ENCODE measurements around the gene RBP5. TPM values are rescaled to one million over a fixed set of nuclear protein-coding genes. Genes with fewer than 3 reads are reported as not detected.

RBP5 gene
- total RNA-seq, 3 donors from 2014 or later = 2.2 to 3.8 (median 2.5) TPM

DNA sequence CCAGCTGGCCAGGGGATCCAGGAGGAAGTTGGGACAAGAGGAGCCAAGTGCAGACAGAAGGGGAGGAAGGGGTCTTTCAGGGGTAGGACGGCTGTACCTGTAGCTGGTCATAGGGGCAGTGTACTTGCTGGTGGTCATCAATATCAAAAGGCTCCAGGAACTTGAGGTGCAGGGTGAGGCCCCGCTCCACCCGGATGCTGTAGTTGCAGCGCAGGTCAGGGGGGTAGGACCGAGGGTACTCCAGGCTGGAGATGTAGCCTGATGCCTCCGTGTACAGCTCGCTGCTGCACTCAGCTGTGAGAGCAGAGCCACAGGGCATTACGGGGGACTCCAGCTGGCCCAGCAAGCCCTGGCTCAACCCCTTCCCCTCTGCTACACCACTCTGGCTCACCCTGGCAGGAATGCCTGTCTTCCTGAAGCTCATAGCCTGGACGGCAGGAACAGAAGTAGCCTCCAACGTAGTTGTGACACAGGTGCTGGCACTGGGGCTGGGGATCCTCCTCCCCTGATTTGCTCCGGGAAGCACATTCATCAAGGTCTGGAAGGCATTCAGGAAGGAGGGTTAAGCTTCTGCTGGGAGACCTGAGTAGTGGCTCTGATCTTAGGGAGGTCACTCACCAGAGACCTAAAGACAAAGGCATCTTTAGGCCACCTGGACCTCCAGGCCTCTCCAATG is 39.4 kb downstream of the RBP5 start:
- H3K4me3 ChIP-seq = no peak overlapping the region
- no peak for ATAC-seq
- TF ChIP-seq, protein P1, sequence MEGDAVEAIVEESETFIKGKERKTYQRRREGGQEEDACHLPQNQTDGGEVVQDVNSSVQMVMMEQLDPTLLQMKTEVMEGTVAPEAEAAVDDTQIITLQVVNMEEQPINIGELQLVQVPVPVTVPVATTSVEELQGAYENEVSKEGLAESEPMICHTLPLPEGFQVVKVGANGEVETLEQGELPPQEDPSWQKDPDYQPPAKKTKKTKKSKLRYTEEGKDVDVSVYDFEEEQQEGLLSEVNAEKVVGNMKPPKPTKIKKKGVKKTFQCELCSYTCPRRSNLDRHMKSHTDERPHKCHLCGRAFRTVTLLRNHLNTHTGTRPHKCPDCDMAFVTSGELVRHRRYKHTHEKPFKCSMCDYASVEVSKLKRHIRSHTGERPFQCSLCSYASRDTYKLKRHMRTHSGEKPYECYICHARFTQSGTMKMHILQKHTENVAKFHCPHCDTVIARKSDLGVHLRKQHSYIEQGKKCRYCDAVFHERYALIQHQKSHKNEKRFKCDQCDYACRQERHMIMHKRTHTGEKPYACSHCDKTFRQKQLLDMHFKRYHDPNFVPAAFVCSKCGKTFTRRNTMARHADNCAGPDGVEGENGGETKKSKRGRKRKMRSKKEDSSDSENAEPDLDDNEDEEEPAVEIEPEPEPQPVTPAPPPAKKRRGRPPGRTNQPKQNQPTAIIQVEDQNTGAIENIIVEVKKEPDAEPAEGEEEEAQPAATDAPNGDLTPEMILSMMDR (IDR thresholded peaks at IDR 0.05) = no peak
- intact Hi-C loops (cut with DNase I, micrococcal nuclease) = no loop called here
- H3K36me3 ChIP-seq (ENCODE audit: low read depth) = no peaks in the 10 kb centered on the region
- no peak for DNase-seq
- H3K4me1 ChIP-seq (ENCODE audit: low read depth) = peaks cover 5% of the 10 kb centered on the region
- no peaks in the 10 kb centered on the region for H3K9me3 ChIP-seq

DNA sequence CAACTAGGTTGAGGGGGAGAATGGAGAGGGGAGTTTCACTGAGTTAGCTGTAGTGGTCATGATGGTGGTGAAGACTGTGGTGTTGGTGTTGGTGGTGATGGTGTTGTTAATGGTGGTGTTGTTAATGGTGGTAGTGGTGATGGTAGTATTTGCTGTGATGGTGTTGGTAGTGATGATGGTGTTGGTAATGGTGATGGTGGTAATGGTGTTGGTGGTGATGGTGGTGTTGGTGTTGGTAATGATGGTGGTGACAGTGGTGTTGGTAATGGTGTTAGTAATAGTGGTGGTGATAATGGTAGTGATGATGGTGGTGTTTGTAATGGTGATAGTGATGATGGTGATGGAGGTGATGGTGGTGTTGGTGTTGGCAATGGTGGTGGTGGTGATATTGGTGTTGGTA is 45.6 kb downstream of the RBP5 start:
- Histone ChIP-seq H3K4me1 (ENCODE audit: low read depth) (no peaks in the 10 kb centered on the region), H3K4me3 (no peak overlapping the region), H3K9me3 (no peaks in the 10 kb centered on the region), H3K36me3 (ENCODE audit: low read depth) (no peaks in the 10 kb centered on the region)
- no peak for DNase-seq
- TF ChIP-seq, protein P1 (IDR thresholded peaks at IDR 0.05) = no peak
- intact Hi-C loops (cut with DNase I, micrococcal nuclease) = no loop called here
- no peak for ATAC-seq

DNA sequence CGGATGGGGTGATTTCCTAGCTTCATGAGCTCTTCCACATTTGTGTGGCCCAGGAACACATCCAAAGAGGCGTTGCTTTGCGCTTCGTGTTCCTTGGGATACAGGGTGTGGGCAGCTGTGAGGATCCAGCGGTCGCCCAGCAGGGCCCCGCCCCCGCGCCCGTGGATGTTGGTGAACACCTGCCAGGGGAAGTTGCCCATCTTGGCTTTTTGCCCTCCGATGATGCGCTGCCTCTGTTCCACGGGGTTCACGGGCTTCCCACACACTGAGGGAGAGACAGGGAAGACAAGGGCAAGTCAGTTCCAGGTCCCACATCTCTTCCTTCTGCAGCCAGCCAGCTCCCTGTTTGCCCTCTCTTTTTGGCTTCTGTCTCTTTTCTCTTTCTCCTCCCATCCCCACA is 47.7 kb downstream of the RBP5 start:
- ATAC-seq (no peak), DNase-seq (no peak)
- H3K9me3 ChIP-seq = no peaks in the 10 kb centered on the region
- TF ChIP-seq, protein P1 (IDR thresholded peaks at IDR 0.05) = no peak
- no peaks in the 10 kb centered on the region for H3K4me1 ChIP-seq (ENCODE audit: low read depth)
- intact Hi-C loops (cut with DNase I, micrococcal nuclease) = no loop called here
- H3K36me3 ChIP-seq (ENCODE audit: low read depth) = no peaks in the 10 kb centered on the region
- H3K4me3 ChIP-seq = no peak overlapping the region

DNA sequence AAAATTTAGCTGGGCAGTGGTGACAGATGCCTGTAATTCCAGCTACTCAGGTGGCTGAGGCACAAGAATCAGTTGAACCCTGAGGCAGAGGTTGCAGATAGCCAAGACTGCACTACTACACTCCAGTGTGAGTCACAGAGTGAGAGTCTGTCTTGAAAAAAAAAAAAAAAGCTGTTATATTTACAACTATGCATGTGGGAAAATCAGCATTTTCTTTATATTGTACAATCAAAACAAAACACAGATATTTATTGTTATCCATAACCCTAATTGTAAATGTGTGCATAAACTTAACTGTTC is 48.9 kb downstream of the RBP5 start:
- no peak for ATAC-seq
- TF ChIP-seq, protein P1 (IDR thresholded peaks at IDR 0.05) = no peak
- H3K4me1 ChIP-seq (ENCODE audit: low read depth) = no peaks in the 10 kb centered on the region
- no peak overlapping the region for H3K4me3 ChIP-seq
- intact Hi-C loops (cut with DNase I, micrococcal nuclease) = no loop called here
- no peaks in the 10 kb centered on the region for H3K9me3 ChIP-seq
- no peaks in the 10 kb centered on the region for H3K36me3 ChIP-seq (ENCODE audit: low read depth)
- no peak for DNase-seq

DNA sequence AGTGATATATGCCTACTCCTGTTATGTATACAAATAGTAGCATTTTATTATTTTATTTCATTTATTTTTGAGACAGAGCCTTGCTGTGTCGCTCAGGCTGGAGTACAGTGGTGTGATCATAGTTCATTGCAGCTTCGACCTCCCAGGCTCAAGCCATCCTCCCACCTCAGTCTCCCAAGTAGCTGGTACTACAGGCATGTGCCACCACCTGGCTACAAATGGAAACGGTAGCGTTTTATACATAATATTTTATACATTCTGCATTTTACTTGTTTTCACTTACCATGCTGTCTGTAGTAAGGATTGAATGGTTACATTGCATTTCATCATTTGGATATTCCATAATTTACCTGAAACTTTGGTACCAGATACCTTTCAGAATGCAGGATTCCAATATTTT is 50.5 kb downstream of the RBP5 start:
- Histone ChIP-seq H3K36me3 (ENCODE audit: low read depth) (no peaks in the 10 kb centered on the region), H3K9me3 (no peaks in the 10 kb centered on the region), H3K4me3 (no peak overlapping the region), H3K4me1 (ENCODE audit: low read depth) (no peaks in the 10 kb centered on the region)
- DNase-seq (no peak), ATAC-seq (no peak)
- intact Hi-C loops (cut with DNase I, micrococcal nuclease) = no loop called here
- TF ChIP-seq, protein P1 (IDR thresholded peaks at IDR 0.05) = no peak

DNA sequence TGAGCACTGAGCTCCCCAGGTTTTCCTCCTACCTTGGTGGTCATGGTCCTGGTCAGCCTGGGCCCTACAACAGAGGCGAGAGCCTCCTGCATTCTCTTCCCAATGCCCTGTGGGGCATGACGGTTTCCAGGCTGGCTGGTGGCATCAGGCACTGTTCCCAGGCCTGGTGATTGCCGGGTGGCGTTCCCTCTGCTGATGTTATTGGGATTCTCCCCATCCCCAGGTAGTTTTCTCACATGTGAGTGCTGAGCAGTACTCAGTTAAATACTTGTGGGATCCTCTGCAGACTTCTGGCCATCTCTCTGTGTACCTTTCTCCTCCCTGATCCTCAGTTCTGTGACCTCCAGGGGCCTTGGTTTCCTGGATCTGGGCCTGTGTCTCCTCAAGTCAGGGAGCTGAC is 52.2 kb downstream of the RBP5 start:
- Histone ChIP-seq H3K4me1 (ENCODE audit: low read depth) (no peaks in the 10 kb centered on the region), H3K4me3 (no peak overlapping the region), H3K9me3 (no peaks in the 10 kb centered on the region), H3K36me3 (ENCODE audit: low read depth) (no peaks in the 10 kb centered on the region)
- intact Hi-C loops (cut with DNase I, micrococcal nuclease) = no loop called here
- TF ChIP-seq, protein P1 (IDR thresholded peaks at IDR 0.05) = no peak
- no peak for ATAC-seq
- no peak for DNase-seq

All from mucosa of descending colon (tissue), 3 donors.